Loucy (cell line): ENCODE measurements around the gene KAT2A.

Experiments
- H2AFZ ChIP-seq: fragments of 200-600 bp; sonication (generic); 2 replicates; pipeline ENCODE4 v1.6.0; 2016; ENCODE audit warnings: antibody characterized with exemption, mild to moderate bottlenecking, low read length, moderate library complexity
- H3F3A ChIP-seq: fragments of 200-600 bp; 2 replicates; pipeline ENCODE4 v1.6.0; 2016; ENCODE audit warnings: antibody characterized with exemption, low read depth, mild to moderate bottlenecking
- H3K27me3 ChIP-seq: fragments of 200-600 bp; sonication (generic); 2 replicates; pipeline ENCODE4 v1.6.1; 2014; ENCODE audit warnings: low read length, mild to moderate bottlenecking; ENCODE audit not compliant: insufficient read depth, poor library complexity, severe bottlenecking
- H3K36me3 ChIP-seq: fragments of 200-600 bp; sonication (generic); 2 replicates; pipeline ENCODE4 v1.6.1; 2016; ENCODE audit warnings: low read length; ENCODE audit not compliant: insufficient read depth
- H3K4me1 ChIP-seq: fragments of 200-600 bp; sonication (generic); 2 replicates; pipeline ENCODE4 v1.5.1; 2014; ENCODE audit warnings: low read length, mild to moderate bottlenecking; ENCODE audit not compliant: insufficient read depth, poor library complexity, severe bottlenecking
- H3K4me2 ChIP-seq: fragments of 200-600 bp; sonication (generic); 2 replicates; pipeline ENCODE4 v1.6.0; 2014; ENCODE audit warnings: antibody characterized with exemption, low read length, low read depth, mild to moderate bottlenecking; ENCODE audit not compliant: poor library complexity, severe bottlenecking
- H3K4me3 ChIP-seq: fragments of 200-600 bp; sonication (generic); 2 replicates; pipeline ENCODE4 v1.5.1; 2014; ENCODE audit warnings: low read length, mild to moderate bottlenecking, mixed read lengths; ENCODE audit not compliant: poor library complexity, severe bottlenecking
- H3K79me2 ChIP-seq: fragments of 200-600 bp; sonication (generic); 2 replicates; pipeline ENCODE4 v1.6.1; 2014; ENCODE audit warnings: low read length; ENCODE audit not compliant: insufficient read depth
- H3K9ac ChIP-seq: fragments of 200-600 bp; sonication (generic); 2 replicates; pipeline ENCODE4 v1.6.0; 2014; ENCODE audit warnings: mild to moderate bottlenecking, low read depth, low read length, moderate library complexity; ENCODE audit not compliant: poor library complexity, severe bottlenecking
- H3K9me2 ChIP-seq: fragments of 200-600 bp; sonication (generic); replicated peaks from 2 replicates; pipeline ENCODE4 v1.6.1; 2016; ENCODE audit warnings: low read depth, low read length, mixed read lengths
- H3K9me3 ChIP-seq: fragments of 200-600 bp; sonication (generic); 2 replicates; pipeline ENCODE4 v1.6.1; 2014; ENCODE audit warnings: mild to moderate bottlenecking, antibody characterized with exemption, low read length, low read depth; ENCODE audit not compliant: insufficient read depth
- H4K20me1 ChIP-seq: fragments of 200-600 bp; sonication (generic); 2 replicates; pipeline ENCODE4 v1.6.0; 2014; ENCODE audit warnings: antibody characterized with exemption, low read length, mild to moderate bottlenecking; ENCODE audit not compliant: insufficient read depth, poor library complexity, severe bottlenecking
- CTCF ChIP-seq: fragments of 200-600 bp; sonication (generic); conservative IDR thresholded peaks from 2 replicates; pipeline ENCODE4 v1.5.1; 2014; ENCODE audit warnings: mild to moderate bottlenecking, antibody characterized with exemption, low read length
- EZH2phosphoT487 ChIP-seq: fragments of 200-600 bp; IDR thresholded peaks from 2 replicates; pipeline ENCODE4 v1.6.1; 2018; ENCODE audit warnings: antibody characterized with exemption, mild to moderate bottlenecking, moderate library complexity, borderline replicate concordance

Gene KAT2A

GRCh38 chr17:42113293-42114069 is 7.7 kb downstream of the KAT2A start:
- Histone ChIP-seq H3K27me3 (no peaks in the 10 kb centered on the region), H3K9me2 (no peaks in the 10 kb centered on the region), H3K9me3 (no peaks in the 10 kb centered on the region), H3K4me2 (peak overlapping the region; percentile 79), H3K4me1 (peaks cover 30% of the 10 kb centered on the region), H3K79me2 (peaks cover 9% of the 10 kb centered on the region; the same call in 1 of the 2 replicates), H3K4me3 (peak overlapping the region; percentile 82), H2AFZ (no peak overlapping the region), H4K20me1 (no peaks in the 10 kb centered on the region), H3K36me3 (no peaks in the 10 kb centered on the region; the same call in 1 of the 2 replicates), H3F3A (no peaks in the 10 kb centered on the region), H3K9ac (peak overlapping the region; percentile 95)
- no peak for TF ChIP-seq EZH2phosphoT487
- TF ChIP-seq CTCF: no peak

- peak within 1 kb of the TSS; percentile 82 for H3K4me3 ChIP-seq
- H3K4me2 ChIP-seq: peak within 1 kb of the TSS; percentile 79
- peak within 1 kb of the TSS; percentile 7; the same call in 1 of the 2 replicates for H2AFZ ChIP-seq
Observed at GRCh38 chr17:42112552-42113176, 8.5 kb downstream of the KAT2A start, which contains the start of gene DHX58. Gene DHX58, minus strand, starts transcription at chr17:42112714. Its CDS starts 822 bp downstream, at chr17:42111892.

More at GRCh38 chr17:42112552-42113176, 8.5 kb downstream of the KAT2A start, which contains the start of gene DHX58:
- H3K9me3 ChIP-seq: no peaks in the 10 kb centered on the region
- H3K9ac ChIP-seq: peak within 1 kb of the TSS; percentile 95
- no peaks in the 10 kb centered on the region for H4K20me1 ChIP-seq
- no peak for TF ChIP-seq EZH2phosphoT487
- TF ChIP-seq CTCF: no peak
- H3F3A ChIP-seq: no peaks in the 10 kb centered on the region
- peaks cover 9% of the 10 kb centered on the region; the same call in 1 of the 2 replicates for H3K79me2 ChIP-seq
- no peaks in the 10 kb centered on the region for H3K9me2 ChIP-seq
- H3K27me3 ChIP-seq: no peaks in the 10 kb centered on the region
- peaks cover 30% of the 10 kb centered on the region for H3K4me1 ChIP-seq
- no peaks in the 10 kb centered on the region; the same call in 1 of the 2 replicates for H3K36me3 ChIP-seq
